Measurements from ENCODE around the gene SLC30A2. TPM values are rescaled to one million over a fixed set of nuclear protein-coding genes. Genes with fewer than 3 reads are reported as not detected.
A peak's percentile ranks its signal among the peaks of the same experiment; 100 is the strongest.

Gene SLC30A2
- total and polyA plus RNA-seq, 10 of the 15 experiments (the other 5 are each of a cell fraction or from before 2014, with no cell fraction given) = 0.13 TPM; not detected in 9

GRCh38 chr1:25997828-25998761 is 47.8 kb downstream of the SLC30A2 start, which contains the start of gene PAFAH2 (continued):
- TF ChIP-seq CHD4 (IDR thresholded peaks at IDR 0.05) = no peak
- TF ChIP-seq, protein P1, sequence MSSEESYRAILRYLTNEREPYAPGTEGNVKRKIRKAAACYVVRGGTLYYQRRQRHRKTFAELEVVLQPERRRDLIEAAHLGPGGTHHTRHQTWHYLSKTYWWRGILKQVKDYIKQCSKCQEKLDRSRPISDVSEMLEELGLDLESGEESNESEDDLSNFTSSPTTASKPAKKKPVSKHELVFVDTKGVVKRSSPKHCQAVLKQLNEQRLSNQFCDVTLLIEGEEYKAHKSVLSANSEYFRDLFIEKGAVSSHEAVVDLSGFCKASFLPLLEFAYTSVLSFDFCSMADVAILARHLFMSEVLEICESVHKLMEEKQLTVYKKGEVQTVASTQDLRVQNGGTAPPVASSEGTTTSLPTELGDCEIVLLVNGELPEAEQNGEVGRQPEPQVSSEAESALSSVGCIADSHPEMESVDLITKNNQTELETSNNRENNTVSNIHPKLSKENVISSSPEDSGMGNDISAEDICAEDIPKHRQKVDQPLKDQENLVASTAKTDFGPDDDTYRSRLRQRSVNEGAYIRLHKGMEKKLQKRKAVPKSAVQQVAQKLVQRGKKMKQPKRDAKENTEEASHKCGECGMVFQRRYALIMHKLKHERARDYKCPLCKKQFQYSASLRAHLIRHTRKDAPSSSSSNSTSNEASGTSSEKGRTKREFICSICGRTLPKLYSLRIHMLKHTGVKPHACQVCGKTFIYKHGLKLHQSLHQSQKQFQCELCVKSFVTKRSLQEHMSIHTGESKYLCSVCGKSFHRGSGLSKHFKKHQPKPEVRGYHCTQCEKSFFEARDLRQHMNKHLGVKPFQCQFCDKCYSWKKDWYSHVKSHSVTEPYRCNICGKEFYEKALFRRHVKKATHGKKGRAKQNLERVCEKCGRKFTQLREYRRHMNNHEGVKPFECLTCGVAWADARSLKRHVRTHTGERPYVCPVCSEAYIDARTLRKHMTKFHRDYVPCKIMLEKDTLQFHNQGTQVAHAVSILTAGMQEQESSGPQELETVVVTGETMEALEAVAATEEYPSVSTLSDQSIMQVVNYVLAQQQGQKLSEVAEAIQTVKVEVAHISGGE (CRISPR knock-in tag; IDR thresholded peaks at IDR 0.05) = no peak
- peak; percentile 100 for TF ChIP-seq IKZF1 (conservative IDR thresholded peaks at IDR 0.05)
- TF ChIP-seq ZBTB33 (IDR thresholded peaks at IDR 0.05) = no peak
- TF ChIP-seq NFIC (IDR thresholded peaks at IDR 0.05; ENCODE audit: low read depth, low read length) = peak; percentile 40; the same call in 1 of the 2 replicates
- TF ChIP-seq NR2F1 (conservative IDR thresholded peaks at IDR 0.05) = peak; percentile 64; the same call in 1 of the 2 replicates
- TF ChIP-seq RB1 (IDR thresholded peaks at IDR 0.05; ENCODE audit: borderline replicate concordance) = peak; percentile 98
- TF ChIP-seq NR2C1 (IDR thresholded peaks at IDR 0.05) = peak; percentile 90
- TF ChIP-seq POU2F2 (IDR thresholded peaks at IDR 0.05; ENCODE audit: borderline replicate concordance, low read depth, low read length) = peak; percentile 94
- TF ChIP-seq MTA2 (IDR thresholded peaks at IDR 0.05; ENCODE audit: low read depth) = peak; percentile 69
- TF ChIP-seq, protein P2, sequence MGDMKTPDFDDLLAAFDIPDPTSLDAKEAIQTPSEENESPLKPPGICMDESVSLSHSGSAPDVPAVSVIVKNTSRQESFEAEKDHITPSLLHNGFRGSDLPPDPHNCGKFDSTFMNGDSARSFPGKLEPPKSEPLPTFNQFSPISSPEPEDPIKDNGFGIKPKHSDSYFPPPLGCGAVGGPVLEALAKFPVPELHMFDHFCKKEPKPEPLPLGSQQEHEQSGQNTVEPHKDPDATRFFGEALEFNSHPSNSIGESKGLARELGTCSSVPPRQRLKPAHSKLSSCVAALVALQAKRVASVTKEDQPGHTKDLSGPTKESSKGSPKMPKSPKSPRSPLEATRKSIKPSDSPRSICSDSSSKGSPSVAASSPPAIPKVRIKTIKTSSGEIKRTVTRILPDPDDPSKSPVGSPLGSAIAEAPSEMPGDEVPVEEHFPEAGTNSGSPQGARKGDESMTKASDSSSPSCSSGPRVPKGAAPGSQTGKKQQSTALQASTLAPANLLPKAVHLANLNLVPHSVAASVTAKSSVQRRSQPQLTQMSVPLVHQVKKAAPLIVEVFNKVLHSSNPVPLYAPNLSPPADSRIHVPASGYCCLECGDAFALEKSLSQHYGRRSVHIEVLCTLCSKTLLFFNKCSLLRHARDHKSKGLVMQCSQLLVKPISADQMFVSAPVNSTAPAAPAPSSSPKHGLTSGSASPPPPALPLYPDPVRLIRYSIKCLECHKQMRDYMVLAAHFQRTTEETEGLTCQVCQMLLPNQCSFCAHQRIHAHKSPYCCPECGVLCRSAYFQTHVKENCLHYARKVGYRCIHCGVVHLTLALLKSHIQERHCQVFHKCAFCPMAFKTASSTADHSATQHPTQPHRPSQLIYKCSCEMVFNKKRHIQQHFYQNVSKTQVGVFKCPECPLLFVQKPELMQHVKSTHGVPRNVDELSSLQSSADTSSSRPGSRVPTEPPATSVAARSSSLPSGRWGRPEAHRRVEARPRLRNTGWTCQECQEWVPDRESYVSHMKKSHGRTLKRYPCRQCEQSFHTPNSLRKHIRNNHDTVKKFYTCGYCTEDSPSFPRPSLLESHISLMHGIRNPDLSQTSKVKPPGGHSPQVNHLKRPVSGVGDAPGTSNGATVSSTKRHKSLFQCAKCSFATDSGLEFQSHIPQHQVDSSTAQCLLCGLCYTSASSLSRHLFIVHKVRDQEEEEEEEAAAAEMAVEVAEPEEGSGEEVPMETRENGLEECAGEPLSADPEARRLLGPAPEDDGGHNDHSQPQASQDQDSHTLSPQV (IDR thresholded peaks at IDR 0.05) = peak; percentile 85
- TF ChIP-seq, protein P3, sequence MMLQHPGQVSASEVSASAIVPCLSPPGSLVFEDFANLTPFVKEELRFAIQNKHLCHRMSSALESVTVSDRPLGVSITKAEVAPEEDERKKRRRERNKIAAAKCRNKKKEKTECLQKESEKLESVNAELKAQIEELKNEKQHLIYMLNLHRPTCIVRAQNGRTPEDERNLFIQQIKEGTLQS (IDR thresholded peaks at IDR 0.05; ENCODE audit: borderline replicate concordance, extremely low read depth, low read depth, low read length) = peak; percentile 80; the same call in 1 of the 2 replicates
- peak; percentile 68 for TF ChIP-seq USF2 (IDR thresholded peaks at IDR 0.05; ENCODE audit: borderline replicate concordance, low read depth, low read length)
- peak; percentile 95 for TF ChIP-seq YY1 (IDR thresholded peaks at IDR 0.05; ENCODE audit: low read depth, low read length)
- TF ChIP-seq CHD2 (IDR thresholded peaks at IDR 0.05; ENCODE audit: borderline replicate concordance, low read depth, low read length) = peak; percentile 98
- peak; percentile 87 for TF ChIP-seq FOXM1 (IDR thresholded peaks at IDR 0.05; ENCODE audit: low read depth, low read length)
- peak; percentile 97 for TF ChIP-seq NBN (IDR thresholded peaks at IDR 0.05)
